D721Med (cell line): ENCODE data around the gene S1PR4.

Experiments
- DNase-seq: peaks from one replicate; pipeline ENCODE4 v3.0.0; 2011; ENCODE audit warnings: low spot score; ENCODE audit not compliant: insufficient read length
- FAIRE-seq: peaks from 2 replicates; lab custom pipeline; 2011; peaks lifted over from hg19 to GRCh38; lab: Jason Lieb, UNC
- CTCF ChIP-seq: IDR thresholded peaks from 2 replicates; pipeline ENCODE4 v1.5.1; 2012; ENCODE audit warnings: mild to moderate bottlenecking, control low read depth; ENCODE audit not compliant: insufficient read depth; ENCODE audit errors: missing control alignments

S1PR4 gene

GRCh38 chr19:3175781-3176714 is 2.5 kb upstream of the S1PR4 start:
- no peak for FAIRE-seq
- no peak for TF ChIP-seq CTCF
- DNase-seq: no peak

- DNase-seq (no peak), FAIRE-seq (no peak)
- no peak for TF ChIP-seq CTCF
Observed at GRCh38 chr19:3176715-3177501, 1.7 kb upstream of the S1PR4 start.

GRCh38 chr19:3178973-3179738 is 587 bp downstream of the S1PR4 start:
- no peak for TF ChIP-seq CTCF
- DNase-seq (no peak), FAIRE-seq (no peak)

- TF ChIP-seq CTCF: no peak
- DNase-seq: no peak
- FAIRE-seq: no peak
Observed at GRCh38 chr19:3179739-3180293, 1.2 kb downstream of the S1PR4 start.

GRCh38 chr19:3183721-3184641 is 5.4 kb downstream of the S1PR4 start:
- FAIRE-seq (no peak), DNase-seq (no peak)
- TF ChIP-seq CTCF: no peak
